ENCODE data around the gene SDK1.

DNA sequence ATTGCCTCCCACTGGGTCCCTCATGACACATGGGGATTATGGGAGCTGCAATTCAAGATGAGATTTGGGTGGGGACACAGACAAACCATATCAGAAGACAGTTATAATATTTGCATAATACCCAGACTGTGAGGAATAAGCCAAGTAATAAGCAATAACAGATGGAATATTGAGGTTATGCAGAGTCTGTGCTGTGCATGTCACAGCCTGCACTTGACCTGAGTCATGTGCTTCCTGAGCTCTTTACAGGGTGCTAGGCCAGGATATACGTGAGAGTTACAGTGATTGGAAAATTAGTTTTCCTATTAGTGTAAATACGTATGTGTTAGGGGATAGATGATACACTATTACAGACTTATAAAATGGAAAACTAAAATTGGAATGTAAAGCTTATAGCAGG is 288.7 kb downstream of the SDK1 start:
- TF ChIP-seq CTCF (IDR thresholded peaks at IDR 0.05) (no peak), POLR2A (IDR thresholded peaks at IDR 0.05) (no peak)
